HUES48 (cell line): Measurements from ENCODE around the gene RYR3.

Experiments
- H3K27ac ChIP-seq: one replicate; pipeline ENCODE4 v1.7.0; 2013; ENCODE audit warnings: low read depth, low read length, inconsistent platforms
- H3K27me3 ChIP-seq: 2 replicates; pipeline ENCODE4 v1.6.1; 2013; ENCODE audit warnings: mild to moderate bottlenecking, low read length; ENCODE audit not compliant: control insufficient read depth, insufficient read depth
- H3K36me3 ChIP-seq: 2 replicates; pipeline ENCODE4 v1.6.1; 2013; ENCODE audit warnings: low read length; ENCODE audit not compliant: control insufficient read depth, insufficient read depth
- H3K4me1 ChIP-seq: 2 replicates; pipeline ENCODE4 v1.6.1; 2013; ENCODE audit warnings: mild to moderate bottlenecking, low read length; ENCODE audit not compliant: control insufficient read depth, insufficient read depth
- H3K4me3 ChIP-seq: 2 replicates; pipeline ENCODE4 v1.5.1; 2013; ENCODE audit warnings: mild to moderate bottlenecking, low read depth, low read length
- H3K9ac ChIP-seq: 2 replicates; pipeline ENCODE4 v1.6.1; 2013; ENCODE audit warnings: mild to moderate bottlenecking, low read depth, low read length, moderate library complexity
- H3K9me3 ChIP-seq: 2 replicates; pipeline ENCODE4 v1.6.1; 2013; ENCODE audit warnings: low read length; ENCODE audit not compliant: control insufficient read depth, insufficient read depth

Gene RYR3

GRCh38 chr15:33310481-33311311 lies at the start of gene RYR3:
TSS of gene RYR3 (plus strand) at chr15:33310967. CDS start at chr15:33311046, 79 bp downstream.
- Histone ChIP-seq H3K9ac (no peak within 1 kb of the TSS), H3K27me3 (peaks cover 51% of the 10 kb centered on the region), H3K9me3 (no peaks in the 10 kb centered on the region), H3K4me1 (peaks cover 11% of the 10 kb centered on the region), H3K36me3 (no peaks in the 10 kb centered on the region), H3K4me3 (peak within 1 kb of the TSS; percentile 60), H3K27ac (no peak within 1 kb of the TSS)

DNA sequence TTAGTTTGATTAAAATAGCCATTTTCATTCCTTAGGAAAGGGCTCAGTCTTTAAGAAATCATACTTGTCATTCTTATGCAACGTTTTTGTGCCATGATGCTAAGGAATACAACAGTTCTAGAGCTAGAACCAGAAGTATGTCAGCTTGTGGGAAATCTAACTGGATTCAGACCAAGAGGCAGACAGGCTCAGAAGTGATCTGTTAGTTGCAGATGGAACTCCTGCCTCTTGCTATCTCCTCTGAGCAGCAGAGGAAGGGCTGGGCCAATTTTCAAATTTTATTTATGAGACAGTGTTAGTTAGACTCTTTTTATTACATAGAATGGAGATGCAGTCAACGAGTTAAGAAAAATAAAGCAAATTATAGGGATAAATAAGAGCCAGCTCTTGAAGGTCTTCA lies 48.5 kb upstream of the RYR3 start:
- Histone ChIP-seq H3K9ac (no peak overlapping the region), H3K4me1 (0 out of 2 replicates have a peak, but pooled peaks cover 4% of the 10 kb centered on the region), H3K9me3 (no peaks in the 10 kb centered on the region), H3K4me3 (no peak overlapping the region), H3K27me3 (peaks cover 2% of the 10 kb centered on the region), H3K27ac (no peak overlapping the region), H3K36me3 (no peaks in the 10 kb centered on the region)

DNA sequence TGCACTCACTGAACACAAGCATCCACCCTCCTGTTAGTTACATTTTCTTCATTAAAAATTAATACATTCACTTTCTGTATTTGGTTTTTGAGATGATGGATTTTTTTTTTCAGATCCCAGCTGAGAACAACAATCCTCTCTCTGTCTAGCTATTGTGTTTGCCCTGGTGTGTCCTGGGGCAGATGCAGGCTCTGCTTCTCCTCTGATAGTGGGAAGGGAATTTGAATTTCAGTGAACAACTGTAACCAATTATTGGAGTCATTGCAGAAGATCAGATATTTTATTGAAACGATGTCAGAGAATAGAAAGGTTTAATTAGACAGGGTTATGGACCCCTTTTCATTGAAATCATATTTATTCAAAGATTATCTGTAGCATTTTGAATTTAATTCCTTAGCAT lies 33.1 kb upstream of the RYR3 start:
- no peaks in the 10 kb centered on the region for H3K36me3 ChIP-seq
- no peaks in the 10 kb centered on the region for H3K27me3 ChIP-seq
- no peak overlapping the region for H3K4me3 ChIP-seq
- peaks cover 24% of the 10 kb centered on the region for H3K4me1 ChIP-seq
- H3K27ac ChIP-seq = no peak overlapping the region
- H3K9me3 ChIP-seq = no peaks in the 10 kb centered on the region
- H3K9ac ChIP-seq = no peak overlapping the region

- no peaks in the 10 kb centered on the region for H3K27me3 ChIP-seq
- H3K4me3 ChIP-seq = no peak overlapping the region
- no peak overlapping the region for H3K9ac ChIP-seq
- H3K4me1 ChIP-seq = peaks cover 24% of the 10 kb centered on the region
- H3K9me3 ChIP-seq = no peaks in the 10 kb centered on the region
- peak overlapping the region; percentile 64 for H3K27ac ChIP-seq
- no peaks in the 10 kb centered on the region for H3K36me3 ChIP-seq
These were observed 31.8 kb upstream of the RYR3 start for GRCh38 chr15:33278816-33279612.

DNA sequence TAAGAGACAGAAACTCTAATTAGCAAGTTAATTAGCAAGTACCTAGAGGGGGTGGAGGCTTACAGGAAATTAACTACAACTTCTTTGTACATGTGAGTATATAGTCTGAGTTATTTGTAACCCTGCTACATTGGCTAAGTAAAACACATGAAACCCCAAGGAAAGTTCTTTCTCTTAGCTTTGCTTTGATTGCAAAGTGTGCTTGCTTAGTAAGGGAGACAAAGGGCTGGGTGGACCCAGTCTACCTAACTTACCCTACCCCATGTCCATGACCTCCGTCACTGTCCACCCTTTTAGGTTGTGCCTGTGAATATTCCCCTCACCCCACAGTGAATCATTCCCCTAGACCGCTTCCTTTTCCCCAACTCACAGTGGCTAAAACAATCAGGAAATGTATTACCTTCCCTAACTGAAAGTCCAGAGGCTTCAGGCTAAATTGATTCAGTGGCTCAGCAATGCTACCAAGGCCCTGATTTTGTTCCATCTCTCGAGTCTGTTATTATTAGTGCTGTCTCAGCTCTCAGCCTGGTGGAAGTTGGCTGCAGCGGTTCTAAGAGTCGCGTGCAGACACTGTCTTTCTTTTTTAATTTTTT lies 31.1 kb upstream of the RYR3 start:
- Histone ChIP-seq H3K9me3 (no peaks in the 10 kb centered on the region), H3K4me1 (peaks cover 24% of the 10 kb centered on the region), H3K27ac (no peak overlapping the region), H3K27me3 (no peaks in the 10 kb centered on the region), H3K36me3 (no peaks in the 10 kb centered on the region), H3K4me3 (no peak overlapping the region), H3K9ac (no peak overlapping the region)

GRCh38 chr15:33282226-33283020 lies 28.3 kb upstream of the RYR3 start:
- no peaks in the 10 kb centered on the region for H3K27me3 ChIP-seq
- no peak overlapping the region for H3K27ac ChIP-seq
- no peak overlapping the region for H3K4me3 ChIP-seq
- H3K9ac ChIP-seq = no peak overlapping the region
- H3K4me1 ChIP-seq = peaks cover 23% of the 10 kb centered on the region
- no peaks in the 10 kb centered on the region for H3K9me3 ChIP-seq
- no peaks in the 10 kb centered on the region for H3K36me3 ChIP-seq

DNA sequence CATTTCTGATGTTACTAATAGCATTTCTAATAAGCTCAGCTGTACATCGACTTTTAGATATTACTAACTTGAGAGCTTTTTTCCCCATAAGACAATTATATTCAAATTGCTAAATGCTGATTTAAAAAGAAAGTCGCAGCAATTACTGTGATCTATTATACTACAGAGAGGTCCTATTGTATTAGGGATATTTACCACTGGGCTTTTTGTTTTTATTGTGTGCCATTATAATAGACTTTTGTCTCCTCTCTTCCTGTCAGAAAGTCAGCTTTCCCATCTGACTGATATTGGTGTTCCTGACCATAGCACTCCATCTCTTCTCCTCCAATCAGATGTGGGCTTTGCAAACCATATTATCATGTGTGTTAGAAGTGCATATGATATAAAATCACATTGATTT lies 27.2 kb upstream of the RYR3 start:
- no peak overlapping the region for H3K4me3 ChIP-seq
- H3K4me1 ChIP-seq = peaks cover 12% of the 10 kb centered on the region
- no peak overlapping the region for H3K9ac ChIP-seq
- no peaks in the 10 kb centered on the region for H3K9me3 ChIP-seq
- H3K27me3 ChIP-seq = no peaks in the 10 kb centered on the region
- H3K36me3 ChIP-seq = no peaks in the 10 kb centered on the region
- H3K27ac ChIP-seq = no peak overlapping the region

DNA sequence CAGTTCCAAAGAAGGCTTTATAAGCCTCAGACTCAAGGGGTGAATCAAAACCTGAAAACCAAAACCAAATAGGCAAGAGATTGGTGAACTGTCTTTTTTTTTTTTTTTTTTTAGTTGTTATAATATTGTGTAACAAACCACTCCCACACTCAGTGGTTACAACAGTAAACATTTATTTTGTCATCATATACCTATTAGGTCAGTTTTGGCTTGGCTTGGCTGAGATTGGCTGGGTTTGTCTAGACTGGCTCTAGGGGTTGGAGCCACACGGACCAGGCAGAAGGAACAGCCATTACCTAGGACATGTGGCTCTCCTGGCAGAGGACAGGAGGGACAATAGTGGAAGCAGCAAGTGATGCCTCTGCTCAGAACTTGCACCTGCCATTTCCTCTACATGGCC lies 26.4 kb upstream of the RYR3 start:
- Histone ChIP-seq H3K27me3 (no peaks in the 10 kb centered on the region), H3K9me3 (no peaks in the 10 kb centered on the region), H3K4me1 (peaks cover 4% of the 10 kb centered on the region), H3K36me3 (no peaks in the 10 kb centered on the region), H3K4me3 (no peak overlapping the region), H3K9ac (no peak overlapping the region), H3K27ac (no peak overlapping the region)

- no peak overlapping the region for H3K27ac ChIP-seq
- no peaks in the 10 kb centered on the region for H3K9me3 ChIP-seq
- H3K4me3 ChIP-seq = no peak overlapping the region
- H3K36me3 ChIP-seq = no peaks in the 10 kb centered on the region
- H3K27me3 ChIP-seq = no peaks in the 10 kb centered on the region
- peaks cover 6% of the 10 kb centered on the region; the same call in 1 of the 2 replicates for H3K4me1 ChIP-seq
- H3K9ac ChIP-seq = no peak overlapping the region
These were observed 18.0 kb upstream of the RYR3 start for GRCh38 chr15:33292717-33293307.

DNA sequence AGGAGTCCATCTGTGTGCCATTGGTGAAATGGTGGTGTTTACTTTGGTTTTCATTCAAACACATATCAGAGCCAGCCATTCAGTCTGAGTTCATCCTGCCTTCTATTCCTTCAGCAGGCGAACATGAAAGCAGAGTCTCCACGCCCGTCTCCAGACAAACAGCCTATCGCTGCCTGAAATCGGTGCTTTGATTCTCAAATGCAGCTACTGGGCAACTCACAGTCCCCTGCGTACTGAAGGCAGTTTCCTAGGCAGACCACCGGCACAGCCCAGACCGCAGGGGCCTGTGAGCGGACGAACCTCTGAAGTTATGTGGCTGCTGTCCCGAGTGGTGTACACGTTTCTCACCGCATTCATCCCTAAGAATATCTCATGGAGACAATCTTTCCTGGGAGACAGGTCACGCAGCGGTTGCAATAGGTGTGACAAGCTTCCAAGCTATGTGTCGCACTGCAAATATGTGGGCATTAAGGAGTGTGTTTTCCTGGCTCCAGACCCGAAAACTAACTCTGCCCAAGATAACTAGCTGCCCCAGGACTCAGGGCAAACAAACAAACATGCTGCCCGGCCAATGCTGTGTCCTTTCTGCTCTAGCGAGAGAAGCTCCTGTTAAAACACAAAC lies 16.9 kb upstream of the RYR3 start:
- Histone ChIP-seq H3K9ac (no peak overlapping the region), H3K36me3 (no peaks in the 10 kb centered on the region), H3K4me3 (no peak overlapping the region), H3K27ac (no peak overlapping the region), H3K4me1 (peaks cover 6% of the 10 kb centered on the region; the same call in 1 of the 2 replicates), H3K27me3 (no peaks in the 10 kb centered on the region), H3K9me3 (no peaks in the 10 kb centered on the region)
